ENCODE measurements around the gene MARCOL. TPM values are rescaled to one million over a fixed set of nuclear protein-coding genes. Genes with fewer than 3 reads are reported as not detected.

MARCOL gene
- total RNA-seq, 4 donors from 2014 or later: not detected

DNA sequence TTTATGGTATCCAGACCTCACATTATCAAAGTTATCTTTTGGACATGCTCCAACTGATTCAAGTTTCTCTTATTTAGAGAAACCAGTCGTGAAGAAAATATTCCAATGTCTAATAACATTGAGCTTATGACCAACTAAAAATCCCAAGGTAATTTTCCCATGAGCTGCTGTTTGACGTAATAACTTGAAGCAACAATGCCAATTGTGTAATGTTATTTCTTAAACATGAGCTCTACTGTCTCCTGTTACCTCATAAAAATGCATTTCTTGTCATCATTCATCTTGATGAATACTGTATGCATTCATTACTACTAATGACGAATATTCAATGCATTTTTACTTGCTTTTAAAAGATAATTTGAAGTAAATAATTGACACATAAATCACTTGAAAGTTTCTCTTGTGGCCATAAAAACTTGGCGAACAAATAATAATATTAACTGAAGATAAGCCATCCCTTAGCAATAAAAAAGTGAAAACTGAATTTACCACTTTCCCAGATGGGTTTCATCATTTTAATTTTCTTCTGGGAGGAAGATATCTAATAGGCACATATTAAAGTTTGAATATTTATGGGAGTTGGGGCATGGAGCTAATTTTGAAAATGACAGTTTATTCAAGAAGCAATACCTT lies 424 bp upstream of the MARCOL start:
- Histone ChIP-seq H3K36me3 (no peaks in the 10 kb centered on the region), H3K4me1 (no peaks in the 10 kb centered on the region), H3K9me3 (no peaks in the 10 kb centered on the region), H3K27me3 (no peaks in the 10 kb centered on the region), H3K27ac (replicated peaks in 1 of 4) (no peak overlapping the region), H3K4me3 (no peak overlapping the region)
- intact Hi-C loops (cut with DNase I): no loop called here
- DNase-seq (ENCODE audit: extremely low spot score): no peak
- TF ChIP-seq POLR2A (IDR thresholded peaks at IDR 0.05; ENCODE audit: low read depth) (no peak), POLR2AphosphoS5 (IDR thresholded peaks at IDR 0.05) (no peak), EP300 (IDR thresholded peaks at IDR 0.05) (no peak)
- TF ChIP-seq, protein P1, sequence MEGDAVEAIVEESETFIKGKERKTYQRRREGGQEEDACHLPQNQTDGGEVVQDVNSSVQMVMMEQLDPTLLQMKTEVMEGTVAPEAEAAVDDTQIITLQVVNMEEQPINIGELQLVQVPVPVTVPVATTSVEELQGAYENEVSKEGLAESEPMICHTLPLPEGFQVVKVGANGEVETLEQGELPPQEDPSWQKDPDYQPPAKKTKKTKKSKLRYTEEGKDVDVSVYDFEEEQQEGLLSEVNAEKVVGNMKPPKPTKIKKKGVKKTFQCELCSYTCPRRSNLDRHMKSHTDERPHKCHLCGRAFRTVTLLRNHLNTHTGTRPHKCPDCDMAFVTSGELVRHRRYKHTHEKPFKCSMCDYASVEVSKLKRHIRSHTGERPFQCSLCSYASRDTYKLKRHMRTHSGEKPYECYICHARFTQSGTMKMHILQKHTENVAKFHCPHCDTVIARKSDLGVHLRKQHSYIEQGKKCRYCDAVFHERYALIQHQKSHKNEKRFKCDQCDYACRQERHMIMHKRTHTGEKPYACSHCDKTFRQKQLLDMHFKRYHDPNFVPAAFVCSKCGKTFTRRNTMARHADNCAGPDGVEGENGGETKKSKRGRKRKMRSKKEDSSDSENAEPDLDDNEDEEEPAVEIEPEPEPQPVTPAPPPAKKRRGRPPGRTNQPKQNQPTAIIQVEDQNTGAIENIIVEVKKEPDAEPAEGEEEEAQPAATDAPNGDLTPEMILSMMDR (IDR thresholded peaks at IDR 0.05): no peak
- 49% methylated on average over 4 of the region's 4 CpGs for WGBS

DNA sequence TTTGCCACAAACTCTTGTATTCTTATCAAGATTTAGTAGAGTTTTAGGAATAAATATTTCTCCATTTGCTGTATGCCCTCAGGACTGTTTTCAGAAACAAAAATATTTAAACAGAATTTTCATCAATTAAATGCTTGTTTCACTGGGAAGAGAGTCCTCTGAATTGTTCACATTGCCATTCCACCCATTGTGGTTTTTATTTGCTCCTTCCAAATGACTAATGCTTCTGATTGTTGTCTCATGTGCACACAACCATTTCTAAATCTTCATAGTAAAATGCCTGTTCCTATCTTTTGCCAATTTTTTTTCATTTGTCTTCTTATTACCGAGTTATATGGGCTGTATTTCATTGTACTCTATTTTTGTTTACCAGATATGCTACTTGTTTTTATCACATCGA lies 10.6 kb downstream of the MARCOL start:
- 82% methylated on average over 2 of the region's 2 CpGs for WGBS
- DNase-seq (ENCODE audit: extremely low spot score): no peak
- TF ChIP-seq, protein P1 (IDR thresholded peaks at IDR 0.05): no peak
- TF ChIP-seq POLR2A (IDR thresholded peaks at IDR 0.05; ENCODE audit: low read depth): no peak
- no peak for TF ChIP-seq EP300 (IDR thresholded peaks at IDR 0.05)
- TF ChIP-seq POLR2AphosphoS5 (IDR thresholded peaks at IDR 0.05): no peak
- intact Hi-C loops (cut with DNase I): no loop called here
- H3K9me3 ChIP-seq: peaks cover 0 to 10% (median 2%) of the 10 kb centered on the region in 4 donors
- no peak overlapping the region for H3K27ac ChIP-seq (replicated peaks in 1 of 4)
- no peak overlapping the region for H3K4me3 ChIP-seq
- no peaks in the 10 kb centered on the region for H3K36me3 ChIP-seq
- no peaks in the 10 kb centered on the region for H3K4me1 ChIP-seq
- H3K27me3 ChIP-seq: no peaks in the 10 kb centered on the region

DNA sequence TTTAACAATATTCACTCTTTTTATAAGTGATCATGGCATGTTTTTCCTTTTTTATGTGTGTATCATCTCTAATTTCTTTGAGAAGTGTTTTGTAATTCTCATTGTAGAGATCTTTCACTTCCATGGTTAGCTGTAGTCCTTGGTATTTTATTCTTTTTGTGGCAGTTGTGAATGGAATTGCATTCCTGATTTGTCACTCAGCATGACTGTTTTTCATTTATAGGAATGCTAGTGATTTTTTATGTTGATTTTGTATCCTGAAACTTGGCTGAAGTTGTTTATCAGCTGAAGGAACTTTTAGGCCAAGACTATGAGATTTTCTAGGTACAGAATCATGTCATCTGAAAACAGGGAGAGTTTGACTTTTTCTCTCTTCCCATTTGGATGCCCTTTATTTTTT lies 17.1 kb downstream of the MARCOL start:
- no peak overlapping the region for H3K4me3 ChIP-seq
- DNase-seq (ENCODE audit: extremely low spot score): no peak
- H3K9me3 ChIP-seq: peaks cover 0 to 49% (median 26%) of the 10 kb centered on the region in 4 donors
- H3K27me3 ChIP-seq: no peaks in the 10 kb centered on the region
- H3K4me1 ChIP-seq: no peaks in the 10 kb centered on the region
- H3K27ac ChIP-seq (replicated peaks in 1 of 4): no peak overlapping the region
- TF ChIP-seq, protein P1 (IDR thresholded peaks at IDR 0.05): no peak
- TF ChIP-seq POLR2A (IDR thresholded peaks at IDR 0.05; ENCODE audit: low read depth): no peak
- no peak for TF ChIP-seq EP300 (IDR thresholded peaks at IDR 0.05)
- no peak for TF ChIP-seq POLR2AphosphoS5 (IDR thresholded peaks at IDR 0.05)
- intact Hi-C loops (cut with DNase I): no loop called here
- no peaks in the 10 kb centered on the region for H3K36me3 ChIP-seq

DNA sequence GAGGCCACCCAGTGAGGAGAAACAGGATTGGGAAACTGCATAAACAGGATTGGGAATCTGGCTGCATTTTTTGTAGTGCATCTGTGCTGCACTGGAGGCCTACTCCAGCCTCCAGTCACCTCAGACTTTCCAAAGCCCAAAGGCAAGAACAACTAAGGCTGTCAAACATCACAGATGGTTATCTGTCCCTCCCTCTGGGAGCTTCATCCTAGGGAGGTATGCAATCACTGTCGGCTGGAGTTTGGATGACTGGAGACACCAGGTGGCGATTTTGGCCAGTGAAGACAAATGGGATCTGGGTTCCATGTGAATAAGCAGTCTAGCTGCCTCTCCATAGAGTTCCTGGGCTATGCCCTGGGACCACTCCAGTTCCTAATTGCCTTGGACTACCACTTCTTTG lies 21.0 kb downstream of the MARCOL start:
- TF ChIP-seq POLR2A (IDR thresholded peaks at IDR 0.05; ENCODE audit: low read depth): no peak
- TF ChIP-seq EP300 (IDR thresholded peaks at IDR 0.05): no peak
- TF ChIP-seq POLR2AphosphoS5 (IDR thresholded peaks at IDR 0.05): no peak
- TF ChIP-seq, protein P1 (IDR thresholded peaks at IDR 0.05): no peak
- no CpG with 5 or more reads among the region's 2 CpGs for WGBS
- no peak overlapping the region for H3K27ac ChIP-seq (replicated peaks in 1 of 4)
- H3K9me3 ChIP-seq: peaks cover 0 to 40% (median 26%) of the 10 kb centered on the region in 4 donors
- no peaks in the 10 kb centered on the region for H3K36me3 ChIP-seq
- no peaks in the 10 kb centered on the region for H3K4me1 ChIP-seq
- H3K4me3 ChIP-seq: no peak overlapping the region
- DNase-seq (ENCODE audit: extremely low spot score): no peak
- no peaks in the 10 kb centered on the region for H3K27me3 ChIP-seq
- intact Hi-C loops (cut with DNase I): no loop called here

DNA sequence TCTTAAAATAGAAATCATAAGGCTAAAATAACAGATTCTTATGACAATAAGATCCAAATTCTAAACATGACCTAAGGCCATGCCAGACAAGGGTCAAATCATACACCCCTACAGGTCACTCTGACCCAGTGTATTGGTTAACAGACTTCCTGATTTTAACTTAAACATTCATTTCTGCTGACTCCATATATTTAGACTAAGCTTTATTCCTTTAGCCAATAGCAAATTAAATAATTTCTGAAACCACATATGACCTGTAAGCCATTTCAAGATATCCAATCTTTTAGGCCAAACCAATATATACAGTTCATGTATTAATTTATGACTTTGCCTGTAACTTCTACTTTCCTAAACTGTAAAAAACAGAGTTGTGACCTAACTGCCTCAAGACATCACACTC lies 22.9 kb downstream of the MARCOL start:
- Histone ChIP-seq H3K36me3 (no peaks in the 10 kb centered on the region), H3K4me3 (no peak overlapping the region), H3K27ac (replicated peaks in 1 of 4) (no peak overlapping the region), H3K4me1 (no peaks in the 10 kb centered on the region), H3K9me3 (peaks cover 0 to 37% (median 25%) of the 10 kb centered on the region in 4 donors), H3K27me3 (no peaks in the 10 kb centered on the region)
- no peak for TF ChIP-seq POLR2A (IDR thresholded peaks at IDR 0.05; ENCODE audit: low read depth)
- TF ChIP-seq POLR2AphosphoS5 (IDR thresholded peaks at IDR 0.05): no peak
- no peak for DNase-seq (ENCODE audit: extremely low spot score)
- intact Hi-C loops (cut with DNase I): no loop called here
